WERI-Rb-1 (cell line): ENCODE data around the gene CLDND1.

Experiments
- DNase-seq: peaks from one replicate; pipeline ENCODE4 v3.0.0-alpha.2; 2020
- H3K27ac ChIP-seq: fragments of 250-450 bp; sonication (Bioruptor Pico); 2 replicates; pipeline ENCODE4 v1.5.1; 2020; ENCODE audit warnings: mild to moderate bottlenecking, moderate library complexity
- H3K27me3 ChIP-seq: fragments of 250-450 bp; sonication (Bioruptor Pico); 2 replicates; pipeline ENCODE4 v1.5.1; 2021; ENCODE audit warnings: mild to moderate bottlenecking, low read depth, moderate library complexity; ENCODE audit not compliant: insufficient read depth, severe bottlenecking
- H3K36me3 ChIP-seq: fragments of 250-450 bp; sonication (Bioruptor Pico); 2 replicates; pipeline ENCODE4 v1.5.1; 2020; ENCODE audit warnings: mild to moderate bottlenecking, moderate library complexity
- H3K4me3 ChIP-seq: 2 replicates; pipeline ENCODE4 v1.5.1; 2011; ENCODE audit warnings: low read depth, mild to moderate bottlenecking, control low read depth, low read length
- H3K9me3 ChIP-seq: fragments of 250-450 bp; sonication (Bioruptor Pico); 2 replicates; pipeline ENCODE4 v1.5.1; 2021; ENCODE audit warnings: mild to moderate bottlenecking, moderate library complexity; ENCODE audit not compliant: severe bottlenecking
- CTCF ChIP-seq: IDR thresholded peaks from 2 replicates; pipeline ENCODE4 v1.5.1; 2011; ENCODE audit warnings: low read depth, mild to moderate bottlenecking, control low read depth, inconsistent platforms, low read length

Gene CLDND1

GRCh38 chr3:98553753-98554152 is 31.1 kb upstream of the CLDND1 start:
- Histone ChIP-seq H3K27ac (no peak overlapping the region), H3K4me3 (no peak overlapping the region), H3K36me3 (no peaks in the 10 kb centered on the region), H3K27me3 (no peaks in the 10 kb centered on the region), H3K9me3 (no peaks in the 10 kb centered on the region)
- TF ChIP-seq CTCF = no peak
- DNase-seq = no peak

- Histone ChIP-seq H3K27me3 (no peaks in the 10 kb centered on the region), H3K36me3 (no peaks in the 10 kb centered on the region), H3K9me3 (no peaks in the 10 kb centered on the region), H3K27ac (no peak overlapping the region), H3K4me3 (no peak overlapping the region)
- no peak for TF ChIP-seq CTCF
- DNase-seq = no peak
These were observed 30.4 kb upstream of the CLDND1 start for GRCh38 chr3:98553021-98553563.

GRCh38 chr3:98552232-98553020 is 29.7 kb upstream of the CLDND1 start:
- no peak overlapping the region for H3K4me3 ChIP-seq

GRCh38 chr3:98551754-98552153 is 29.1 kb upstream of the CLDND1 start:
- Histone ChIP-seq H3K27me3 (no peaks in the 10 kb centered on the region), H3K4me3 (no peak overlapping the region)
- DNase-seq = no peak

More at GRCh38 chr3:98552232-98553020, 29.7 kb upstream of the CLDND1 start:
- no peaks in the 10 kb centered on the region for H3K27me3 ChIP-seq
- H3K27ac ChIP-seq = no peak overlapping the region
- H3K9me3 ChIP-seq = no peaks in the 10 kb centered on the region
- no peak for DNase-seq
- no peak for TF ChIP-seq CTCF
- no peaks in the 10 kb centered on the region for H3K36me3 ChIP-seq

GRCh38 chr3:98551236-98551635 is 28.5 kb upstream of the CLDND1 start:
- Histone ChIP-seq H3K36me3 (no peaks in the 10 kb centered on the region), H3K4me3 (no peak overlapping the region), H3K27ac (no peak overlapping the region), H3K27me3 (no peaks in the 10 kb centered on the region), H3K9me3 (no peaks in the 10 kb centered on the region)
- no peak for DNase-seq
- TF ChIP-seq CTCF = no peak

More at GRCh38 chr3:98551754-98552153, 29.1 kb upstream of the CLDND1 start:
- H3K9me3 ChIP-seq = no peaks in the 10 kb centered on the region
- TF ChIP-seq CTCF = no peak
- no peak overlapping the region for H3K27ac ChIP-seq
- H3K36me3 ChIP-seq = no peaks in the 10 kb centered on the region
